Measurements from ENCODE around the gene HP. TPM values are rescaled to one million over a fixed set of nuclear protein-coding genes. Genes with fewer than 3 reads are reported as not detected.
"Not testable (repeated sequence)": the region's sequence is repeated elsewhere in the genome, so short reads cannot be mapped to it uniquely, and the experiment has no call there.

HP gene
- total RNA-seq, result over 10,000 TPM; 42,048 to 58,242 (median 47,923) TPM
- long read RNA-seq, transcript HP-202 (7 exons, 1,443 nt), result minor isoform, 8,907 of 20,989 reads
- long read RNA-seq, transcript HP-216 (5 exons, 1,270 nt), result major isoform, 10,584 of 20,989 reads
- long read RNA-seq, transcript HP-204 (5 exons, 1,252 nt), result minor isoform, 20 of 20,989 reads
- long read RNA-seq, transcript HP-209 (5 exons, 1,187 nt), result minor isoform, 42 of 20,989 reads
- long read RNA-seq, partial matches to known transcripts, result 1,241 of 20,989 reads
- long read RNA-seq, other reads (novel, unspliced or antisense), result 175 of 20,989 reads

GRCh38 chr16:72054254-72054847 lies at the start of gene HP:
Gene HP, plus strand, starts transcription at chr16:72054505. Its CDS starts 148 bp downstream, at chr16:72054653.
- H3K4me1 ChIP-seq, result peaks cover 4 to 46% (median 17%) of the 10 kb centered on the region in 4 donors
- H3K4me3 ChIP-seq, result peak within 1 kb of the TSS; percentile 43 to 63 (median 60)
- intact Hi-C loops (cut with DNase I); H3K27me3 ChIP-seq; H3K9me3 ChIP-seq: not testable (repeated sequence)
- ATAC-seq (peak; percentile 50 to 76 (median 60)), DNase-seq (peak in 1 of 3 donors; percentile 69)
- peak; percentile 76 for TF ChIP-seq POLR2A (IDR thresholded peaks at IDR 0.05)
- H3K27ac ChIP-seq, result peak within 1 kb of the TSS; percentile 82 to 92 (median 90)
- 25% methylated on average over 5 of the region's 5 CpGs for WGBS (ENCODE audit: insufficient coverage, low coverage, low lambda C conversion rate, missing lambda C conversion rate)
- H3K36me3 ChIP-seq, result peaks cover 0 to 21% (median 10%) of the 10 kb centered on the region in 4 donors

- intact Hi-C loops (cut with DNase I); H3K9me3 ChIP-seq; ATAC-seq; DNase-seq; H3K36me3 ChIP-seq; H3K27ac ChIP-seq; H3K27me3 ChIP-seq: not testable (repeated sequence)
- peaks cover 0 to 23% (median 5%) of the 10 kb centered on the region in 4 donors for H3K4me1 ChIP-seq
- 72% methylated on average over 9 of the region's 9 CpGs for WGBS (ENCODE audit: insufficient coverage, low coverage, low lambda C conversion rate, missing lambda C conversion rate)
- peak overlapping the region in 2 of 3 donors; percentile 92 to 94 for H3K4me3 ChIP-seq
These were observed 46.3 kb upstream of the HP start for GRCh38 chr16:72008065-72008423.

GRCh38 chr16:72008424-72009216 lies 45.7 kb upstream of the HP start, which contains the start of gene DHODH:
Gene DHODH, plus strand, starts transcription at chr16:72008744. Its CDS starts 21 bp downstream, at chr16:72008765.
- Histone ChIP-seq H3K4me1 (peaks cover 0 to 28% (median 8%) of the 10 kb centered on the region in 4 donors), H3K27me3 (no peaks in the 10 kb centered on the region), H3K9me3 (no peaks in the 10 kb centered on the region), H3K4me3 (peak within 1 kb of the TSS; percentile 78 to 94 (median 92)), H3K36me3 (peaks cover 0 to 2% (median 0%) of the 10 kb centered on the region in 4 donors), H3K27ac (peak within 1 kb of the TSS in 2 of 3 donors; percentile 56 to 83)
- ATAC-seq, result peak; percentile 95 to 100 (median 98)
- DNase-seq, result peak; percentile 98 to 99 (median 99)
- TF ChIP-seq CTCF (IDR thresholded peaks at IDR 0.05) (peak in 2 of 4 donors; percentile 20 to 35), POLR2A (IDR thresholded peaks at IDR 0.05) (peak; percentile 91)
- WGBS (ENCODE audit: insufficient coverage, low coverage, low lambda C conversion rate, missing lambda C conversion rate), result under 1% methylated on average over 41 of the region's 57 CpGs
- intact Hi-C loops (cut with DNase I), result no loop called here

- WGBS (ENCODE audit: insufficient coverage, low coverage, low lambda C conversion rate, missing lambda C conversion rate), result 93% methylated on average over 10 of the region's 10 CpGs
- no peaks in the 10 kb centered on the region for H3K9me3 ChIP-seq
- peaks cover 0 to 2% (median 0%) of the 10 kb centered on the region in 4 donors for H3K36me3 ChIP-seq
- TF ChIP-seq CTCF (IDR thresholded peaks at IDR 0.05) (no peak), POLR2A (IDR thresholded peaks at IDR 0.05) (no peak)
- no peaks in the 10 kb centered on the region for H3K27me3 ChIP-seq
- no peak overlapping the region for H3K27ac ChIP-seq
- intact Hi-C loops (cut with DNase I), result no loop called here
- no peak overlapping the region for H3K4me3 ChIP-seq
- ATAC-seq, result no peak
- peaks cover 0 to 32% (median 10%) of the 10 kb centered on the region in 4 donors for H3K4me1 ChIP-seq
- no peak for DNase-seq
These were observed 44.5 kb upstream of the HP start for GRCh38 chr16:72009779-72010178.

- Histone ChIP-seq H3K36me3 (peaks cover 0 to 2% (median 0%) of the 10 kb centered on the region in 4 donors), H3K4me3 (peak overlapping the region; percentile 38 to 64 (median 64)), H3K27me3 (no peaks in the 10 kb centered on the region), H3K9me3 (no peaks in the 10 kb centered on the region), H3K4me1 (peaks cover 0 to 36% (median 11%) of the 10 kb centered on the region in 4 donors), H3K27ac (peak overlapping the region; percentile 82 to 90 (median 89))
- no peak for TF ChIP-seq CTCF (IDR thresholded peaks at IDR 0.05)
- TF ChIP-seq POLR2A (IDR thresholded peaks at IDR 0.05), result no peak
- 51% methylated on average over 8 of the region's 9 CpGs for WGBS (ENCODE audit: insufficient coverage, low coverage, low lambda C conversion rate, missing lambda C conversion rate)
- DNase-seq (no peak), ATAC-seq (no peak)
- intact Hi-C loops (cut with DNase I), result no loop called here
These were observed 41.7 kb upstream of the HP start for GRCh38 chr16:72012607-72013006.

Measured in right lobe of liver (tissue), 6 donors.